B cell (primary cell): ENCODE data around the gene CFAP47. TPM values are rescaled to one million over a fixed set of nuclear protein-coding genes. Genes with fewer than 3 reads are reported as not detected.

Experiments used
- ATAC-seq: fragments of 200-7000 bp; cut with Tn5 transposase; one replicate; pipeline ENCODE4 v1.10.0; 2021; ENCODE audit warnings: low read depth, mild to moderate bottlenecking, moderate number of reproducible peaks, moderate library complexity
- CTCF ChIA-PET: fragments of 350-600 bp; sonication (Branson Sonifier 250); formaldehyde crosslinking; loops from one replicate; lab custom pipeline; 2021; ENCODE audit warnings: antibody characterized with exemption, inconsistent platforms; lab: Charles Lee
- POLR2A ChIA-PET: fragments of 350-600 bp; sonication (Branson Sonifier 250); formaldehyde crosslinking; loops from one replicate; lab custom pipeline; 2021; ENCODE audit warnings: antibody characterized with exemption; lab: Charles Lee
- DNase-seq: peaks from one replicate; pipeline ENCODE4 v3.0.0; 2013
- H2AFZ ChIP-seq: 2 replicates; pipeline ENCODE4 v1.6.1; 2012; ENCODE audit warnings: mild to moderate bottlenecking, low read depth, low read length; ENCODE audit not compliant: insufficient read depth, poor library complexity, severe bottlenecking
- H3K27ac ChIP-seq, 2 donors: 1 replicate in 1 of 2; 2 replicates in 1 of 2; pipeline ENCODE4 v1.5.1; 2012 to 2013; ENCODE audit warnings: low read length in 2 of 2, mild to moderate bottlenecking in 2 of 2, moderate library complexity in 1 of 2
- H3K27me3 ChIP-seq, 4 experiments: fragments of 200-600 bp in 1 of 4; sonication (generic) in 1 of 4; replicated peaks in 1 of 4; 1 replicate in 2 of 4; 2 replicates in 2 of 4; pipeline versions ENCODE4 v1.6.1 to v1.7.0; 2013 to 2016; ENCODE audit warnings: low read length in 3 of 4, mild to moderate bottlenecking in 2 of 4, mixed read lengths in 1 of 4, moderate library complexity in 1 of 4; ENCODE audit not compliant: insufficient read depth in 4 of 4, control insufficient read depth in 3 of 4; ENCODE audit errors: control extremely low read depth in 1 of 4
- H3K36me3 ChIP-seq, 2 experiments: replicated peaks in 1 of 2; 1 replicate in 1 of 2; 2 replicates in 1 of 2; pipeline versions ENCODE4 v1.6.1 to v1.7.1; 2013; ENCODE audit warnings: low read length in 1 of 2; ENCODE audit not compliant: insufficient read depth in 2 of 2, control insufficient read depth in 1 of 2; ENCODE audit errors: control extremely low read depth in 1 of 2, extremely low read depth in 1 of 2
- H3K4me1 ChIP-seq, 2 donors: fragments of 200-600 bp in 1 of 2; sonication (generic) in 1 of 2; 1 replicate in 1 of 2; 2 replicates in 1 of 2; pipeline versions ENCODE4 v1.5.1 to v1.6.1; 2013 to 2017; ENCODE audit warnings: low read length in 2 of 2; ENCODE audit not compliant: control insufficient read depth in 2 of 2, insufficient read depth in 2 of 2
- H3K4me2 ChIP-seq: replicated peaks from 2 replicates; pipeline ENCODE3; 2012; ENCODE audit warnings: mild to moderate bottlenecking, low read depth, low read length; ENCODE audit not compliant: poor library complexity, severe bottlenecking
- H3K4me3 ChIP-seq, 5 experiments: fragments of 200-600 bp in 1 of 5; sonication (generic) in 1 of 5; 1 replicate in 3 of 5; 2 replicates in 2 of 5; pipeline versions ENCODE4 v1.5.1 to v1.7.0; 2011 to 2016; ENCODE audit warnings: low read length in 4 of 5, mild to moderate bottlenecking in 4 of 5, low read depth in 2 of 5, control low read depth in 1 of 5, moderate library complexity in 1 of 5; ENCODE audit not compliant: insufficient read depth in 1 of 5; ENCODE audit errors: control extremely low read depth in 1 of 5, extremely low read depth in 1 of 5
- H3K79me2 ChIP-seq: fragments of 200-600 bp; sonication (generic); one replicate; pipeline ENCODE4 v1.6.0; 2016; ENCODE audit warnings: low read length; ENCODE audit not compliant: control insufficient read depth, insufficient read depth
- H3K9ac ChIP-seq: fragments of 200-600 bp; sonication (generic); 2 replicates; pipeline ENCODE4 v1.6.1; 2017; ENCODE audit warnings: mild to moderate bottlenecking, low read length, moderate library complexity
- H3K9me3 ChIP-seq, 3 donors: one replicate each; pipeline versions ENCODE4 v1.6.1 to v1.7.1; 2013; ENCODE audit warnings: low read length in 2 of 3; ENCODE audit not compliant: control insufficient read depth in 2 of 3, insufficient read depth in 1 of 3; ENCODE audit errors: control extremely low read depth in 1 of 3
- H4K20me1 ChIP-seq: 2 replicates; pipeline ENCODE4 v1.6.0; 2012; ENCODE audit warnings: mild to moderate bottlenecking, low read length; ENCODE audit not compliant: insufficient read depth, control insufficient read depth, poor library complexity, severe bottlenecking
- H3K27ac Mint-ChIP-seq: one replicate; pipeline ENCODE4 v1.8.0; 2021; ENCODE audit warnings: mixed read lengths
- H3K27me3 Mint-ChIP-seq: one replicate; pipeline ENCODE4 v1.8.0; 2021; ENCODE audit warnings: mixed read lengths
- H3K4me1 Mint-ChIP-seq: one replicate; pipeline ENCODE4 v1.8.0; 2021; ENCODE audit warnings: mixed read lengths
- H3K4me3 Mint-ChIP-seq: one replicate; pipeline ENCODE4 v1.8.0; 2021; ENCODE audit warnings: mixed read lengths
- H3K9me3 Mint-ChIP-seq: one replicate; pipeline ENCODE4 v1.8.0; 2022; ENCODE audit warnings: mixed read lengths; ENCODE audit not compliant: insufficient read depth
- CTCF ChIP-seq: fragments of 200-600 bp; IDR thresholded peaks from one replicate; pipeline ENCODE4 v1.8.0; 2022; ENCODE audit warnings: antibody characterized with exemption, mild to moderate bottlenecking
- EZH2 ChIP-seq: IDR thresholded peaks from 2 replicates; pipeline ENCODE4 v1.6.1; 2012; ENCODE audit warnings: borderline replicate concordance, low read depth, mild to moderate bottlenecking, moderate library complexity, low read length; ENCODE audit not compliant: insufficient read depth, poor library complexity, severe bottlenecking
- WGBS: methylation state at CpG from one replicate; pipeline ENCODE4 v1.1.5; 2013; ENCODE audit warnings: missing lambda C conversion rate; ENCODE audit not compliant: insufficient coverage; 5-methylcytosine and 5-hydroxymethylcytosine counted together
- intact Hi-C: fragments of 100-400 bp; cut with micrococcal nuclease; formaldehyde crosslinking; loops from one replicate; pipeline ENCODE4 v1.10.0; 2022
- polyA plus RNA-seq: library from polyadenylated mRNA; depleted of rRNA; stranded (reverse); fragments of >200 nt; gene quantifications from 2 replicates; pipeline ENCODE4 v1.2.3, GENCODE V29; 2012
- total RNA-seq, 2 donors: library from RNA; stranded (reverse); fragments of 120-200 nt in 1 of 2; gene quantifications; 1 replicate in 1 of 2; 2 replicates in 1 of 2; pipeline versions ENCODE4 v1.2.3 to v1.2.4, GENCODE V29; 2013 to 2022

The CFAP47 gene
- total and polyA plus RNA-seq, 2 donors (not counting 1 experiment from before 2014, with no cell fraction given) = not detected

GRCh38 chrX:36102425-36102824, 182.9 kb downstream of the CFAP47 start:
- no peaks in the 10 kb centered on the region for H3K9me3 Mint-ChIP-seq
- Histone ChIP-seq H2AFZ (no peak overlapping the region), H3K4me3 (no peak overlapping the region), H3K9ac (no peak overlapping the region), H3K4me1 (no peaks in the 10 kb centered on the region), H3K4me2 (no peak overlapping the region), H3K36me3 (no peaks in the 10 kb centered on the region), H3K9me3 (no peaks in the 10 kb centered on the region), H3K27ac (no peak overlapping the region), H3K79me2 (no peaks in the 10 kb centered on the region), H3K27me3 (no peaks in the 10 kb centered on the region), H4K20me1 (no peaks in the 10 kb centered on the region)
- H3K4me3 Mint-ChIP-seq = no peak overlapping the region
- ATAC-seq (no peak), DNase-seq (no peak)
- ChIA-PET CTCF (no interaction called here), POLR2A (no interaction called here)
- no peaks in the 10 kb centered on the region for H3K27me3 Mint-ChIP-seq
- WGBS = no CpG with 5 or more reads among the region's 2 CpGs
- intact Hi-C loops = no loop called here
- no peaks in the 10 kb centered on the region for H3K4me1 Mint-ChIP-seq
- H3K27ac Mint-ChIP-seq = no peak overlapping the region
- TF ChIP-seq CTCF (no peak), EZH2 (no peak)

GRCh38 chrX:36116222-36116621, 196.7 kb downstream of the CFAP47 start:
- Histone ChIP-seq H3K9me3 (peaks cover 0 to 2% (median 0%) of the 10 kb centered on the region in 3 donors), H3K4me1 (no peaks in the 10 kb centered on the region), H3K27me3 (no peaks in the 10 kb centered on the region), H3K4me3 (no peak overlapping the region), H3K27ac (no peak overlapping the region), H2AFZ (no peak overlapping the region), H3K36me3 (no peaks in the 10 kb centered on the region), H3K9ac (no peak overlapping the region), H4K20me1 (no peaks in the 10 kb centered on the region), H3K79me2 (no peaks in the 10 kb centered on the region), H3K4me2 (no peak overlapping the region)
- DNase-seq (no peak), ATAC-seq (no peak)
- ChIA-PET CTCF (no interaction called here), POLR2A (no interaction called here)
- H3K4me1 Mint-ChIP-seq = no peaks in the 10 kb centered on the region
- no peak overlapping the region for H3K4me3 Mint-ChIP-seq
- no peak overlapping the region for H3K27ac Mint-ChIP-seq
- intact Hi-C loops = no loop called here
- H3K9me3 Mint-ChIP-seq = peaks cover 1% of the 10 kb centered on the region
- TF ChIP-seq CTCF = no peak
- TF ChIP-seq EZH2 = no peak
- no CpG with 5 or more reads among the region's 5 CpGs for WGBS
- H3K27me3 Mint-ChIP-seq = no peaks in the 10 kb centered on the region
